Measurements from ENCODE around the gene AGPAT1. TPM values are rescaled to one million over a fixed set of nuclear protein-coding genes. Genes with fewer than 3 reads are reported as not detected.
A peak's percentile ranks its signal among the peaks of the same experiment; 100 is the strongest.

AGPAT1 gene
- polyA plus RNA-seq, 1 of the 3 experiments (the other 2 are of a cell fraction): 118 TPM

GRCh38 chr6:32148289-32149091, 27.4 kb downstream of the AGPAT1 start:
- ChIA-PET POLR2A (no interaction called here), CTCF (interaction anchor here (0.6 kb wide), 1 partner anchor 60 kb away, joined by 3 read pairs; no protein-coding TSS in a partner anchor)
- no peak for TF ChIP-seq IRF3 (IDR thresholded peaks at IDR 0.05; ENCODE audit: low read depth, low read length)
- TF ChIP-seq USF1 (IDR thresholded peaks at IDR 0.05; ENCODE audit: borderline replicate concordance, low read depth): no peak
- no peak for TF ChIP-seq CTCF (IDR thresholded peaks at IDR 0.05)
- no peak for TF ChIP-seq RCOR1 (IDR thresholded peaks at IDR 0.05; ENCODE audit: low read length)
- TF ChIP-seq ELF1 (IDR thresholded peaks at IDR 0.05): no peak
- TF ChIP-seq MXI1 (IDR thresholded peaks at IDR 0.05; ENCODE audit: low read depth, low read length): no peak
- TF ChIP-seq EZH2phosphoT487 (IDR thresholded peaks at IDR 0.05; ENCODE audit: borderline replicate concordance, low read depth): no peak
- no peak for TF ChIP-seq MAX (IDR thresholded peaks at IDR 0.05; ENCODE audit: low read depth)
- no peak for TF ChIP-seq RFX5 (IDR thresholded peaks at IDR 0.05; ENCODE audit: low read length)

GRCh38 chr6:32147401-32148132, 28.3 kb downstream of the AGPAT1 start:
- Histone ChIP-seq H3F3A (replicated peaks; ENCODE audit: insufficient read depth) (peaks cover 3% of the 10 kb centered on the region), H3K4me1 (ENCODE audit: control insufficient read depth in 1 of 2, insufficient read depth in 2 of 2, low read depth in 1 of 2, low read length in 1 of 2) (peaks cover 6 to 12% of the 10 kb centered on the region in 2 experiments; a peak in 3 of 4 replicates), H3K27me3 (ENCODE audit: insufficient read depth) (no peaks in the 10 kb centered on the region), H4K20me1 (ENCODE audit: insufficient read depth) (no peaks in the 10 kb centered on the region), H3K36me3 (replicated peaks in 1 of 2; ENCODE audit: control insufficient read depth in 1 of 2, insufficient read depth in 2 of 2, low read length in 1 of 2) (no peaks in the 10 kb centered on the region), H3K9me3 (no peaks in the 10 kb centered on the region), H2AFZ (ENCODE audit: low read depth) (no peak overlapping the region), H3K4me2 (no peak overlapping the region), H3K9ac (no peak overlapping the region), H3K79me2 (ENCODE audit: insufficient read depth) (no peaks in the 10 kb centered on the region), H3K4me3 (ENCODE audit: low read depth in 2 of 2, low read length in 1 of 2) (no peak overlapping the region), H3K27ac (ENCODE audit: low read depth in 2 of 2, low read length in 1 of 2) (no peak overlapping the region), H3K9me2 (no peaks in the 10 kb centered on the region)
- no peak for DNase-seq
- POLR2A ChIA-PET: no interaction called here
- CTCF ChIA-PET: no interaction called here
- no peak for TF ChIP-seq TEAD4 (IDR thresholded peaks at IDR 0.05; ENCODE audit: borderline replicate concordance, insufficient read depth)
- WGBS (ENCODE audit: low lambda C conversion rate): 100% methylated on average over 4 of the region's 4 CpGs

More at GRCh38 chr6:32148289-32149091, 27.4 kb downstream of the AGPAT1 start:
- no peak overlapping the region for H3K9ac ChIP-seq
- no peaks in the 10 kb centered on the region for H3K36me3 ChIP-seq (replicated peaks in 1 of 2; ENCODE audit: control insufficient read depth in 1 of 2, insufficient read depth in 2 of 2, low read length in 1 of 2)
- H3K4me3 ChIP-seq (ENCODE audit: low read depth in 2 of 2, low read length in 1 of 2): no peak overlapping the region
- H3K79me2 ChIP-seq (ENCODE audit: insufficient read depth): no peaks in the 10 kb centered on the region
- no peaks in the 10 kb centered on the region for H3K9me3 ChIP-seq
- peak; percentile 65 for DNase-seq
- H3K4me1 ChIP-seq (ENCODE audit: control insufficient read depth in 1 of 2, insufficient read depth in 2 of 2, low read depth in 1 of 2, low read length in 1 of 2): peaks cover 13 to 21% of the 10 kb centered on the region in 2 experiments; a peak in 3 of 4 replicates
- no peaks in the 10 kb centered on the region for H4K20me1 ChIP-seq (ENCODE audit: insufficient read depth)
- H3F3A ChIP-seq (replicated peaks; ENCODE audit: insufficient read depth): peaks cover 4% of the 10 kb centered on the region
- no peak overlapping the region for H3K4me2 ChIP-seq
- H3K27me3 ChIP-seq (ENCODE audit: insufficient read depth): no peaks in the 10 kb centered on the region
- WGBS (ENCODE audit: low lambda C conversion rate): 89% methylated on average over 35 of the region's 39 CpGs
- H3K9me2 ChIP-seq: no peaks in the 10 kb centered on the region
- H2AFZ ChIP-seq (ENCODE audit: low read depth): no peak overlapping the region
- no peak overlapping the region for H3K27ac ChIP-seq (ENCODE audit: low read depth in 2 of 2, low read length in 1 of 2)

All from SK-N-SH (cell line).